HG02938 (cell line): ENCODE data around the gene ADAP2.
"Not testable (repeated sequence)": the region's sequence is repeated elsewhere in the genome, so short reads cannot be mapped to it uniquely, and the experiment has no call there.

Experiments
- ATAC-seq: cut with Tn5 transposase; IDR thresholded peaks from one replicate; pipeline ENCODE4 v1.9.1; 2021; ENCODE audit warnings: mild to moderate bottlenecking, moderate library complexity; ENCODE audit not compliant: unreplicated experiment

ADAP2 gene

GRCh38 chr17:30929861-30930260, 8.1 kb downstream of the ADAP2 start:
- not testable (repeated sequence) for ATAC-seq

GRCh38 chr17:30930495-30930894, 8.8 kb downstream of the ADAP2 start:
- ATAC-seq = no peak

GRCh38 chr17:30931582-30931981, 9.8 kb downstream of the ADAP2 start:
- ATAC-seq = not testable (repeated sequence)

GRCh38 chr17:30933966-30934365, 12.2 kb downstream of the ADAP2 start:
- no peak for ATAC-seq

- ATAC-seq = no peak
Observed at GRCh38 chr17:30939051-30939689, 17.4 kb downstream of the ADAP2 start.

- no peak for ATAC-seq
Observed at GRCh38 chr17:30942308-30943079, 20.7 kb downstream of the ADAP2 start.

GRCh38 chr17:30947796-30948195, 26.1 kb downstream of the ADAP2 start:
- no peak for ATAC-seq

GRCh38 chr17:30950189-30950588, 28.4 kb downstream of the ADAP2 start:
- no peak for ATAC-seq

GRCh38 chr17:30950669-30951399, 29.1 kb downstream of the ADAP2 start:
- ATAC-seq = no peak

GRCh38 chr17:30952638-30953393, 31.1 kb downstream of the ADAP2 start:
- ATAC-seq = no peak

- ATAC-seq = no peak
Observed at GRCh38 chr17:30954046-30954830, 32.5 kb downstream of the ADAP2 start.

GRCh38 chr17:30956764-30957374, 35.1 kb downstream of the ADAP2 start:
- no peak for ATAC-seq

- no peak for ATAC-seq
Observed at GRCh38 chr17:30957741-30958140, 36.0 kb downstream of the ADAP2 start.

GRCh38 chr17:30958187-30958586, 36.4 kb downstream of the ADAP2 start:
- ATAC-seq = peak; percentile 51

- ATAC-seq = no peak
Observed at GRCh38 chr17:30961209-30962188, 39.8 kb downstream of the ADAP2 start.

- ATAC-seq = not testable (repeated sequence)
Observed at GRCh38 chr17:30964312-30964711, 42.6 kb downstream of the ADAP2 start.

- no peak for ATAC-seq
Observed at GRCh38 chr17:30964876-30965275, 43.1 kb downstream of the ADAP2 start.

GRCh38 chr17:30965686-30966085, 43.9 kb downstream of the ADAP2 start:
- no peak for ATAC-seq

- not testable (repeated sequence) for ATAC-seq
Observed at GRCh38 chr17:30967911-30968310, 46.2 kb downstream of the ADAP2 start.
